Spleen (tissue), 11 donors: ENCODE measurements around the gene DOCK2. TPM values are rescaled to one million over a fixed set of nuclear protein-coding genes. Genes with fewer than 3 reads are reported as not detected.

Experiments
- DNase-seq: peaks from one replicate; pipeline ENCODE4 v3.0.0-alpha.2; 2020
- H3K27ac ChIP-seq, 8 donors: fragments of 200-600 bp; sonication (generic) in 7 of 8; 1 replicate in 4 of 8; 2 replicates in 4 of 8; pipeline versions ENCODE4 v1.5.0 to v1.8.0; 2016 to 2021; ENCODE audit warnings: inconsistent platforms in 4 of 8, mild to moderate bottlenecking in 4 of 8, moderate library complexity in 1 of 8
- H3K27me3 ChIP-seq, 7 donors: fragments of 200-600 bp; sonication (generic) in 6 of 7; replicated peaks in 1 of 7; 1 replicate in 4 of 7; 2 replicates in 3 of 7; pipeline versions ENCODE4 v1.5.0 to v1.8.0; 2016 to 2021; ENCODE audit warnings: inconsistent platforms in 3 of 7, mild to moderate bottlenecking in 1 of 7
- H3K36me3 ChIP-seq, 6 donors: fragments of 200-600 bp; sonication (generic) in 5 of 6; 1 replicate in 4 of 6; 2 replicates in 2 of 6; pipeline versions ENCODE4 v1.5.0 to v1.8.0; 2016 to 2021; ENCODE audit warnings: inconsistent platforms in 2 of 6
- H3K4me1 ChIP-seq, 6 donors: fragments of 200-600 bp; sonication (generic) in 5 of 6; 1 replicate in 3 of 6; 2 replicates in 3 of 6; pipeline versions ENCODE4 v1.5.0 to v1.8.0; 2016 to 2021; ENCODE audit warnings: inconsistent platforms in 3 of 6
- H3K4me3 ChIP-seq, 8 donors: fragments of 200-600 bp; sonication (generic) in 7 of 8; 1 replicate in 4 of 8; 2 replicates in 4 of 8; pipeline versions ENCODE4 v1.5.0 to v1.8.0; 2016 to 2021; ENCODE audit warnings: inconsistent platforms in 4 of 8, mild to moderate bottlenecking in 4 of 8, moderate library complexity in 2 of 8
- H3K9me3 ChIP-seq, 8 donors: fragments of 200-600 bp; sonication (generic) in 7 of 8; 1 replicate in 4 of 8; 2 replicates in 4 of 8; pipeline versions ENCODE4 v1.5.0 to v1.8.0; 2016 to 2021; ENCODE audit warnings: inconsistent platforms in 4 of 8
- POLR2A ChIP-seq, 3 donors: fragments of 450-650 bp; IDR thresholded peaks; one replicate each; pipeline ENCODE4 v1.5.1; 2017; ENCODE audit warnings: antibody characterized with exemption in 3 of 3, mild to moderate bottlenecking in 1 of 3
- POLR2AphosphoS5 ChIP-seq, 3 donors: sonication (generic); formaldehyde crosslinking; IDR thresholded peaks; one replicate each; pipeline ENCODE4 v1.5.1; 2017; ENCODE audit warnings: antibody characterized with exemption in 3 of 3
- WGBS, 5 donors: extraction: QIAGEN DNeasy Blood & Tissue Kit in 3 of 5; methylation state at CpG; one replicate each; pipeline versions ENCODE4 v1.1.5 to v1.1.7; 2013 to 2018; 5-methylcytosine and 5-hydroxymethylcytosine counted together
- intact Hi-C: fragments of 100-400 bp; cut with DNase I; formaldehyde crosslinking; loops from one replicate; pipeline ENCODE4 v1.15.0; 2023; ENCODE audit warnings: low total_unique reads
- polyA plus RNA-seq, 3 donors: library from polyadenylated mRNA; stranded (reverse); fragments of 200-250 nt; gene quantifications; one replicate each; pipeline ENCODE4 v1.2.1, GENCODE V29; 2013
- total RNA-seq, 7 donors: library from RNA; depleted of rRNA in 3 of 7; stranded (reverse); fragments of >200 nt in 3 of 7; fragmentation: NEBNext Ultra II Directional in 4 of 7; extraction: Animal tissue kit (Norgen Biotek cat#: 25700) in 4 of 7; gene quantifications; one replicate each; pipeline versions ENCODE4 v1.1.0 to v1.2.1, GENCODE V29; 2016 to 2021
- TF ChIP-seq, protein P1 (sequence below), 11 experiments: fragments of 200-600 bp in 7 of 11; fragments of 450-650 bp in 4 of 11; sonication (generic) in 4 of 11; IDR thresholded peaks in 8 of 11; conservative IDR thresholded peaks in 3 of 11; 1 replicate in 7 of 11; 2 replicates in 4 of 11; pipeline versions ENCODE4 v1.4.0 to v1.8.0; 2016 to 2021; ENCODE audit warnings: antibody characterized with exemption in 11 of 11, inconsistent platforms in 4 of 11, mild to moderate bottlenecking in 1 of 11
- donor health status: healthy with polysubstance abuse.
- donor health status: DM: no; HTN: no; CAD: no; lungs with moderate emphysema.
- donor health status: DM: no; HTN: no; CAD: no.
- donor health status: Bipolar disorder and iron deficiency.
- donor health status: healthy.
- donor health status: DM: no; HTN: no; CAD: no.
- donor health status: DM: yes; HTN: yes; CAD: no.

DOCK2 gene
- total and polyA plus RNA-seq, 10 donors = 30.6 to 321 (median 198) TPM

DNA sequence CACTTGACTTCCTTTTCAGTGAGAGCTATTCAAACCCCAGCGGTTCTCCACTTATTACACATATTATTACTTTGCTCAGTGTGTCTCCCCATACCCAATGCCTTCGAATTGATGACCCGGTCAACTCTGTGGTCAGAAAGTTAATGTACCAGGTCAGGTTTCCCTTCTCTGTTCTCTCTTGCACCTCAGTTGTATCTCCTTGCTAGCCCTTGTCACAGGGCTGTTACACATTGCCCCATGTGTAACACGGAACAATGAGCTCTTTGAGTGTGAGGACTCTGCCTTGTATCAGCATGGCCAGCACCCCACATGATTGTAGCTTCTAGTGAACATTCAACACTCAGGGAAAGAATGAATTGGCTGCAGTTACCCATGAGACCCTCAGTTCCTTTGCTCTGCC lies 73.6 kb downstream of the DOCK2 start:
- peaks cover 0 to 100% (median 70%) of the 10 kb centered on the region in 6 donors for H3K36me3 ChIP-seq
- H3K4me3 ChIP-seq = no peak overlapping the region
- no peak for DNase-seq
- no peak for TF ChIP-seq POLR2AphosphoS5 (IDR thresholded peaks at IDR 0.05)
- TF ChIP-seq, protein P1, sequence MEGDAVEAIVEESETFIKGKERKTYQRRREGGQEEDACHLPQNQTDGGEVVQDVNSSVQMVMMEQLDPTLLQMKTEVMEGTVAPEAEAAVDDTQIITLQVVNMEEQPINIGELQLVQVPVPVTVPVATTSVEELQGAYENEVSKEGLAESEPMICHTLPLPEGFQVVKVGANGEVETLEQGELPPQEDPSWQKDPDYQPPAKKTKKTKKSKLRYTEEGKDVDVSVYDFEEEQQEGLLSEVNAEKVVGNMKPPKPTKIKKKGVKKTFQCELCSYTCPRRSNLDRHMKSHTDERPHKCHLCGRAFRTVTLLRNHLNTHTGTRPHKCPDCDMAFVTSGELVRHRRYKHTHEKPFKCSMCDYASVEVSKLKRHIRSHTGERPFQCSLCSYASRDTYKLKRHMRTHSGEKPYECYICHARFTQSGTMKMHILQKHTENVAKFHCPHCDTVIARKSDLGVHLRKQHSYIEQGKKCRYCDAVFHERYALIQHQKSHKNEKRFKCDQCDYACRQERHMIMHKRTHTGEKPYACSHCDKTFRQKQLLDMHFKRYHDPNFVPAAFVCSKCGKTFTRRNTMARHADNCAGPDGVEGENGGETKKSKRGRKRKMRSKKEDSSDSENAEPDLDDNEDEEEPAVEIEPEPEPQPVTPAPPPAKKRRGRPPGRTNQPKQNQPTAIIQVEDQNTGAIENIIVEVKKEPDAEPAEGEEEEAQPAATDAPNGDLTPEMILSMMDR (IDR thresholded peaks at IDR 0.05 in 8 of 11, conservative IDR thresholded peaks at IDR 0.05 in 3 of 11) = no peak
- TF ChIP-seq POLR2A (IDR thresholded peaks at IDR 0.05) = no peak
- WGBS, 5 donors = 46 to 93% (median 69%) methylated on average over 4 of the region's 4 CpGs
- no peak overlapping the region for H3K27ac ChIP-seq
- intact Hi-C loops = no loop called here
- H3K27me3 ChIP-seq = no peaks in the 10 kb centered on the region
- H3K4me1 ChIP-seq = peaks cover 0 to 4% (median 0%) of the 10 kb centered on the region in 6 donors
- H3K9me3 ChIP-seq = no peaks in the 10 kb centered on the region

DNA sequence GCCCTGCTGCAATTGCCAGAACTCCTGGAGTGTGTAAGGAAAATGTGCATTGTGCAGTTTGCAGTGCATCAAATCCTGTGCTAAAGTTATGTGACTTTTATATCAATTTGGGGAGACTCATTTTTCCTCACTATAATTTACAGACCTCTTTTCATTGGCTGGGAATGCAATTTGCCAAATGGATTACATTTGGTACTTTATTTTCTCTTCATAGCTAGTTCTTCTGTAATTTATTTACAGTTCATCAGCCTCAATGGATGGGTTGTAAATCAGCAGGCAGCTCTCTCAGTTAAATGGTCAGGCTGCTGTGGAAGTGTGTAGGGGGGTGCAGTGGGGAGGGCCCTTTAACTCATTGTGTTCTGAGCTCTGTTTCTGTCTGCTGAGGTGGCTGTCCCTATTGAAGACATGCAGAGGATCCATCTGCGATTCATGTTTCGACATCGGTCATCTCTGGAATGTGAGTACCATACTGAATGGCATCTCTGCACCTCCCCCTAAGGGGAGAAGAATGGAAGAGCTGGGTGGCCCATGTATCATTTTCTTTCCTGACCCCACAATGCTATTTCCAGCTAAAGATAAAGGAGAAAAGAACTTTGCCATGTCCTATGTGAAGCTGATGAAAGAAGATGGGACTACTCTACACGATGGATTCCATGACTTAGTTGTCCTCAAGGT lies 74.6 kb downstream of the DOCK2 start:
- WGBS, 5 donors = 94 to 99% (median 97%) methylated on average over 4 of the region's 4 CpGs
- no peaks in the 10 kb centered on the region for H3K27me3 ChIP-seq
- DNase-seq = no peak
- no peaks in the 10 kb centered on the region for H3K9me3 ChIP-seq
- H3K36me3 ChIP-seq = peaks cover 0 to 100% (median 73%) of the 10 kb centered on the region in 6 donors
- TF ChIP-seq, protein P1 (IDR thresholded peaks at IDR 0.05 in 8 of 11, conservative IDR thresholded peaks at IDR 0.05 in 3 of 11) = no peak
- TF ChIP-seq POLR2AphosphoS5 (IDR thresholded peaks at IDR 0.05) = no peak
- no peak for TF ChIP-seq POLR2A (IDR thresholded peaks at IDR 0.05)
- intact Hi-C loops = no loop called here
- H3K4me3 ChIP-seq = no peak overlapping the region
- H3K4me1 ChIP-seq = peaks cover 0 to 10% (median 6%) of the 10 kb centered on the region in 6 donors
- H3K27ac ChIP-seq = no peak overlapping the region

DNA sequence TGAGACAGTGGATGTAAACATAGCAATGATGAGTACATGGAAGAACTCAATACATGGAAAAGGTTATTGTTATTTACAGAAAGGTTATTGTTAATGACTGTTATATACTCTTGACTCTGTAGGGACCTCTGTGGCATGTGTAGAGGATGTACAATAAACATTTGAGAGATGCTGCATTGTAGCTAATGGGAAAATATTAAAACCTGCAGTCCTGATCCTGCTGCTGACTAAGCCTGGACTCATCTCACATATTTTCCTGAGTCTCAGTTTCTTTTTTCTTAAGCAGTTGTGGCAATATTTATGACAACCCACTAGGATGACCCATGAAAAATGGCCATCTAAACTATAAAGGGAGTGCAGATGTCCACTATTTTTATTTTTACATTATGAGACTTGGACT lies 75.4 kb downstream of the DOCK2 start:
- Histone ChIP-seq H3K4me1 (peaks cover 0 to 17% (median 8%) of the 10 kb centered on the region in 6 donors), H3K9me3 (no peaks in the 10 kb centered on the region), H3K27me3 (no peaks in the 10 kb centered on the region), H3K36me3 (peaks cover 0 to 100% (median 73%) of the 10 kb centered on the region in 6 donors), H3K27ac (no peak overlapping the region), H3K4me3 (no peak overlapping the region)
- intact Hi-C loops = no loop called here
- DNase-seq = no peak
- TF ChIP-seq POLR2A (IDR thresholded peaks at IDR 0.05) (no peak), POLR2AphosphoS5 (IDR thresholded peaks at IDR 0.05) (no peak)
- TF ChIP-seq, protein P1 (IDR thresholded peaks at IDR 0.05 in 8 of 11, conservative IDR thresholded peaks at IDR 0.05 in 3 of 11) = no peak

DNA sequence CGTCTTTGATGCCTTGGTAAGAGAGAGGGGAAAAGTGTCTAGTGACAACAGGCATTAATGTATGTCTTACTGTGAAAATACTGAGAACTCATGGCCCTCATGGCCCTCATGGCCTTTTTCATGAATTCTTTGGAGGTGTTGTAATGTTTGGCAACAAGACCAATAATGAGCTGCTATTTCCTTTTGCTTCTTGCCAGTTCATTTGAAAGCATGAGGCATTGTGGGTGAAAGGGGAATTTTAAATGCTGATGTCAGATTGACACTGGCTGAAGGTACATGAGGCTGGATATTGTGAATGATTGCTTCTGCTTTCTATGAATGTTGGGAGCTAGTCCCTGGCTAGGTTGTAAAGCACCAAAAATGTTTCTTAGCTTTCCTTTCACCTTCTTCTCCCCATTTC lies 79.2 kb downstream of the DOCK2 start:
- peak overlapping the region in 3 of 8 donors; percentile 62 to 75 (median 75) for H3K27ac ChIP-seq
- intact Hi-C loops = no loop called here
- 53 to 80% (median 75%) methylated on average over 1 of the region's 1 CpG for WGBS, 5 donors
- TF ChIP-seq, protein P1 (IDR thresholded peaks at IDR 0.05 in 8 of 11, conservative IDR thresholded peaks at IDR 0.05 in 3 of 11) = no peak
- TF ChIP-seq POLR2AphosphoS5 (IDR thresholded peaks at IDR 0.05) = peak in 1 of 3 donors; percentile 22
- DNase-seq = no peak
- peaks cover 0 to 26% (median 8%) of the 10 kb centered on the region in 6 donors for H3K4me1 ChIP-seq
- H3K9me3 ChIP-seq = no peaks in the 10 kb centered on the region
- peaks cover 0 to 100% (median 79%) of the 10 kb centered on the region in 6 donors for H3K36me3 ChIP-seq
- H3K4me3 ChIP-seq = no peak overlapping the region
- no peaks in the 10 kb centered on the region for H3K27me3 ChIP-seq
